ENCODE data around the gene CACNB4. TPM values are rescaled to one million over a fixed set of nuclear protein-coding genes. Genes with fewer than 3 reads are reported as not detected.

The CACNB4 gene
- total RNA-seq, 4 donors from 2014 or later: 0.20 to 1.6 (median 0.90) TPM

- TF ChIP-seq, protein P1, sequence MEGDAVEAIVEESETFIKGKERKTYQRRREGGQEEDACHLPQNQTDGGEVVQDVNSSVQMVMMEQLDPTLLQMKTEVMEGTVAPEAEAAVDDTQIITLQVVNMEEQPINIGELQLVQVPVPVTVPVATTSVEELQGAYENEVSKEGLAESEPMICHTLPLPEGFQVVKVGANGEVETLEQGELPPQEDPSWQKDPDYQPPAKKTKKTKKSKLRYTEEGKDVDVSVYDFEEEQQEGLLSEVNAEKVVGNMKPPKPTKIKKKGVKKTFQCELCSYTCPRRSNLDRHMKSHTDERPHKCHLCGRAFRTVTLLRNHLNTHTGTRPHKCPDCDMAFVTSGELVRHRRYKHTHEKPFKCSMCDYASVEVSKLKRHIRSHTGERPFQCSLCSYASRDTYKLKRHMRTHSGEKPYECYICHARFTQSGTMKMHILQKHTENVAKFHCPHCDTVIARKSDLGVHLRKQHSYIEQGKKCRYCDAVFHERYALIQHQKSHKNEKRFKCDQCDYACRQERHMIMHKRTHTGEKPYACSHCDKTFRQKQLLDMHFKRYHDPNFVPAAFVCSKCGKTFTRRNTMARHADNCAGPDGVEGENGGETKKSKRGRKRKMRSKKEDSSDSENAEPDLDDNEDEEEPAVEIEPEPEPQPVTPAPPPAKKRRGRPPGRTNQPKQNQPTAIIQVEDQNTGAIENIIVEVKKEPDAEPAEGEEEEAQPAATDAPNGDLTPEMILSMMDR (IDR thresholded peaks at IDR 0.05): no peak
- Histone ChIP-seq H3K27ac (no peak overlapping the region), H3K9me3 (no peaks in the 10 kb centered on the region), H3K36me3 (no peaks in the 10 kb centered on the region), H3K4me3 (no peak overlapping the region), H3K27me3 (no peaks in the 10 kb centered on the region), H3K4me1 (no peaks in the 10 kb centered on the region)
- intact Hi-C loops (cut with DNase I; ENCODE audit: low total_unique reads): no loop called here
- in situ Hi-C loops (cut with MboI; ENCODE audit: low pct_ligation_motif_present in 1 of 4, low pct_unique_long_range_greater_than_20kb in 1 of 4, low sequenced_read_pairs in 3 of 4): no loop called here
- WGBS, 2 donors (ENCODE audit: low coverage in 1 of 2): 88 to 100% methylated on average over 2 of the region's 2 CpGs
- no peak for DNase-seq
Measured at GRCh38 chr2:151845884-151846283, 253.0 kb downstream of the CACNB4 start.

- no peak for DNase-seq
- Histone ChIP-seq H3K4me3 (no peak overlapping the region), H3K27ac (no peak overlapping the region), H3K27me3 (no peaks in the 10 kb centered on the region), H3K36me3 (no peaks in the 10 kb centered on the region), H3K9me3 (no peaks in the 10 kb centered on the region), H3K4me1 (no peaks in the 10 kb centered on the region)
- intact Hi-C loops (cut with DNase I; ENCODE audit: low total_unique reads) (no loop called here), in situ Hi-C loops (cut with MboI; ENCODE audit: low pct_ligation_motif_present in 1 of 4, low pct_unique_long_range_greater_than_20kb in 1 of 4, low sequenced_read_pairs in 3 of 4) (no loop called here)
- TF ChIP-seq POLR2AphosphoS5 (IDR thresholded peaks at IDR 0.05) (no peak), EP300 (IDR thresholded peaks at IDR 0.05; ENCODE audit: low read depth) (no peak), POLR2A (IDR thresholded peaks at IDR 0.05) (no peak)
- TF ChIP-seq, protein P1 (IDR thresholded peaks at IDR 0.05): no peak
- WGBS, 2 donors (ENCODE audit: low coverage in 1 of 2): 86% methylated on average over 4 of the region's 4 CpGs; no CpG with 5 or more reads in 1 of the 2 donors
Measured at GRCh38 chr2:151845481-151845880, 253.4 kb downstream of the CACNB4 start.

DNA sequence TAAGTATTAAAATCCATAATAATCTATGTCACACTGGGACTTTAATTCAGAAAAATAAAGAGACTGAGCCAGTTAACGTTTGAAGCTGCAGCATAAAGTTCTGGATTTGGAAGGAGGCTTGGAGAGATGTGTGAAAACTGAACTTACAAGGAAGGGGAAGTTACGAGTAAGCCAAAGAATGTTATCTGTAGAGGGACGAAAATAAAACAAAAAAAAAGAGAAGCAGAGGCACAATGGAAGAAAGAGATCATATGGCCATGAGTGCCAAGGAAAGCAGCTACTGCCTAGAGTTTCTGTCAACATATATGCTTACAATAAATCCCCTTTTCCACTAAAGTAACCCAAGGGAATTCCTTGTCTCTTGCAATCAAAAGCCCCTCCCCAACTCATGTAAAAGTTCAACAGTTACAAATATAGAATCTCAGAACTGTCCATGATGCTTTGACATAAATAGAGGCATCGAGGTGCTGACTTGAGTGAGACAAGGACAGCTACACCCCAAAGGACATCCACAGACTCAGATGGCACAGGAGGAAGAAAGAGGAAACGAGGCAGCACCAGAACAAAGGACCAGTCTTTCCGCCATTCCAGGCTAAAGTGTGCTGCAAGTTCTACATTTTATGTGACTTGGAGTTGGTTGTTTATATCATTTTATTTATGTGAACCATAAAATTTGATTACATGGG is 254.5 kb downstream of the CACNB4 start:
- TF ChIP-seq EP300 (IDR thresholded peaks at IDR 0.05; ENCODE audit: low read depth) (no peak), POLR2AphosphoS5 (IDR thresholded peaks at IDR 0.05) (no peak)
- intact Hi-C loops (cut with DNase I; ENCODE audit: low total_unique reads): no loop called here
- H3K9me3 ChIP-seq: no peaks in the 10 kb centered on the region
- no peaks in the 10 kb centered on the region for H3K27me3 ChIP-seq
- no peak overlapping the region for H3K27ac ChIP-seq
- H3K4me1 ChIP-seq: no peaks in the 10 kb centered on the region
- no peak for DNase-seq
- 67 to 69% methylated on average over 5 to 6 of the region's 6 CpGs for WGBS, 2 donors (ENCODE audit: low coverage in 1 of 2)
- in situ Hi-C loops (cut with MboI; ENCODE audit: low pct_ligation_motif_present in 1 of 4, low pct_unique_long_range_greater_than_20kb in 1 of 4, low sequenced_read_pairs in 3 of 4): no loop called here
- H3K4me3 ChIP-seq: no peak overlapping the region
- no peaks in the 10 kb centered on the region for H3K36me3 ChIP-seq

DNA sequence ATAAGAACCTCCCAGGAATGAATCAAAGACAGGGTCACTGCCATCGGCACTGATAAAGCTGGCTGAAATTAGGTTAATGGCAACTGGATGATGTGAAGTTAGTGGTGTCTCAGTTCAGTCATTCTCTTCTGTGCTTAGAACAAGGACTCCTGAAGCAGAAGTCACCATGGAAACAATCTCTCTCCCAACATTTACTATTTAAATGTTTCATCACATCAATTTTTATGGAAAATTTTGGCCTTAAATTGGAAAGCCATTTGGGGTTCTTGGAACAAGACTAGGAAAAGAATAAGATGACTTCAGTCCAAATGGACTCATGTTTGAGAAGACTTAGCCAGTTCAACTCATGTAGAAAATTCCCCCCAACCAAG is 255.2 kb downstream of the CACNB4 start:
- Histone ChIP-seq H3K27ac (no peak overlapping the region), H3K4me1 (no peaks in the 10 kb centered on the region), H3K27me3 (no peaks in the 10 kb centered on the region), H3K36me3 (no peaks in the 10 kb centered on the region), H3K4me3 (no peak overlapping the region), H3K9me3 (no peaks in the 10 kb centered on the region)
- no peak for DNase-seq
- intact Hi-C loops (cut with DNase I; ENCODE audit: low total_unique reads) (no loop called here), in situ Hi-C loops (cut with MboI; ENCODE audit: low pct_ligation_motif_present in 1 of 4, low pct_unique_long_range_greater_than_20kb in 1 of 4, low sequenced_read_pairs in 3 of 4) (no loop called here)
- 80 to 87% methylated on average over 1 of the region's 1 CpG for WGBS, 2 donors (ENCODE audit: low coverage in 1 of 2)
- TF ChIP-seq EP300 (IDR thresholded peaks at IDR 0.05; ENCODE audit: low read depth): no peak
- no peak for TF ChIP-seq POLR2A (IDR thresholded peaks at IDR 0.05)
- no peak for TF ChIP-seq POLR2AphosphoS5 (IDR thresholded peaks at IDR 0.05)
- TF ChIP-seq, protein P1 (IDR thresholded peaks at IDR 0.05): no peak
